IPS-15b (cell line): ENCODE data around the gene ANKRD39.
A peak's percentile ranks its signal among the peaks of the same experiment; 100 is the strongest.

ENCODE experiments used
- H3K27me3 ChIP-seq: one replicate; pipeline ENCODE4 v1.6.1; 2013; ENCODE audit warnings: low read length; ENCODE audit not compliant: control insufficient read depth, insufficient read depth
- H3K36me3 ChIP-seq: one replicate; pipeline ENCODE4 v1.6.1; 2013; ENCODE audit warnings: low read length; ENCODE audit not compliant: control insufficient read depth, insufficient read depth
- H3K4me1 ChIP-seq: one replicate; pipeline ENCODE4 v1.6.1; 2013; ENCODE audit warnings: mild to moderate bottlenecking, low read length; ENCODE audit not compliant: control insufficient read depth, insufficient read depth
- H3K4me3 ChIP-seq: one replicate; pipeline ENCODE4 v1.5.1; 2013; ENCODE audit warnings: low read depth, low read length
- H3K9ac ChIP-seq: one replicate; pipeline ENCODE4 v1.6.1; 2013; ENCODE audit warnings: low read depth, mild to moderate bottlenecking, low read length
- H3K9me3 ChIP-seq: one replicate; pipeline ENCODE4 v1.6.1; 2013; ENCODE audit warnings: mild to moderate bottlenecking, low read length; ENCODE audit not compliant: control insufficient read depth, insufficient read depth

Gene ANKRD39

GRCh38 chr2:96841701-96842495 is 15.9 kb downstream of the ANKRD39 start:
- Histone ChIP-seq H3K4me3 (no peak overlapping the region), H3K36me3 (peaks cover 14% of the 10 kb centered on the region), H3K9ac (no peak overlapping the region), H3K4me1 (no peaks in the 10 kb centered on the region), H3K9me3 (no peaks in the 10 kb centered on the region), H3K27me3 (no peaks in the 10 kb centered on the region)

- Histone ChIP-seq H3K4me1 (no peaks in the 10 kb centered on the region), H3K27me3 (no peaks in the 10 kb centered on the region), H3K4me3 (no peak overlapping the region), H3K36me3 (peaks cover 14% of the 10 kb centered on the region), H3K9ac (no peak overlapping the region), H3K9me3 (no peaks in the 10 kb centered on the region)
These were observed 17.7 kb downstream of the ANKRD39 start for GRCh38 chr2:96839875-96840850.

- Histone ChIP-seq H3K9ac (no peak overlapping the region), H3K36me3 (peaks cover 14% of the 10 kb centered on the region), H3K4me3 (no peak overlapping the region)
These were observed 18.4 kb downstream of the ANKRD39 start for GRCh38 chr2:96839293-96839874.

GRCh38 chr2:96838345-96839292 is 19.2 kb downstream of the ANKRD39 start:
- H3K4me3 ChIP-seq: no peak overlapping the region
- H3K27me3 ChIP-seq: no peaks in the 10 kb centered on the region
- H3K36me3 ChIP-seq: peaks cover 14% of the 10 kb centered on the region
- H3K9me3 ChIP-seq: no peaks in the 10 kb centered on the region
- H3K4me1 ChIP-seq: no peaks in the 10 kb centered on the region
- no peak overlapping the region for H3K9ac ChIP-seq

More at GRCh38 chr2:96839293-96839874, 18.4 kb downstream of the ANKRD39 start:
- no peaks in the 10 kb centered on the region for H3K27me3 ChIP-seq
- H3K9me3 ChIP-seq: no peaks in the 10 kb centered on the region
- no peaks in the 10 kb centered on the region for H3K4me1 ChIP-seq

GRCh38 chr2:96837575-96837974 is 20.2 kb downstream of the ANKRD39 start:
- H3K4me1 ChIP-seq: peaks cover 4% of the 10 kb centered on the region
- peaks cover 14% of the 10 kb centered on the region for H3K36me3 ChIP-seq

GRCh38 chr2:96835830-96836229 is 22.0 kb downstream of the ANKRD39 start:
- Histone ChIP-seq H3K4me1 (peaks cover 7% of the 10 kb centered on the region), H3K27me3 (no peaks in the 10 kb centered on the region), H3K9me3 (no peaks in the 10 kb centered on the region), H3K4me3 (no peak overlapping the region), H3K9ac (no peak overlapping the region), H3K36me3 (peaks cover 14% of the 10 kb centered on the region)

More at GRCh38 chr2:96837575-96837974, 20.2 kb downstream of the ANKRD39 start:
- Histone ChIP-seq H3K9ac (no peak overlapping the region), H3K27me3 (no peaks in the 10 kb centered on the region), H3K9me3 (no peaks in the 10 kb centered on the region), H3K4me3 (no peak overlapping the region)

GRCh38 chr2:96832754-96833507 is 24.9 kb downstream of the ANKRD39 start:
- Histone ChIP-seq H3K9ac (no peak overlapping the region), H3K27me3 (no peaks in the 10 kb centered on the region), H3K4me1 (peaks cover 7% of the 10 kb centered on the region), H3K4me3 (peak overlapping the region; percentile 6), H3K9me3 (no peaks in the 10 kb centered on the region), H3K36me3 (peaks cover 21% of the 10 kb centered on the region)

- H3K36me3 ChIP-seq: peaks cover 22% of the 10 kb centered on the region
- no peaks in the 10 kb centered on the region for H3K9me3 ChIP-seq
- H3K4me1 ChIP-seq: peaks cover 7% of the 10 kb centered on the region
- no peak overlapping the region for H3K9ac ChIP-seq
- H3K4me3 ChIP-seq: peak overlapping the region; percentile 6
- H3K27me3 ChIP-seq: no peaks in the 10 kb centered on the region
These were observed 25.4 kb downstream of the ANKRD39 start for GRCh38 chr2:96832408-96832753.

- Histone ChIP-seq H3K9ac (no peak overlapping the region), H3K36me3 (peaks cover 27% of the 10 kb centered on the region)
These were observed 26.1 kb downstream of the ANKRD39 start for GRCh38 chr2:96831679-96832078.

GRCh38 chr2:96830044-96830562 is 27.7 kb downstream of the ANKRD39 start:
- Histone ChIP-seq H3K9ac (no peak overlapping the region), H3K27me3 (no peaks in the 10 kb centered on the region), H3K9me3 (no peaks in the 10 kb centered on the region), H3K36me3 (peaks cover 40% of the 10 kb centered on the region), H3K4me1 (peaks cover 7% of the 10 kb centered on the region), H3K4me3 (no peak overlapping the region)

More at GRCh38 chr2:96831679-96832078, 26.1 kb downstream of the ANKRD39 start:
- Histone ChIP-seq H3K4me3 (no peak overlapping the region), H3K27me3 (no peaks in the 10 kb centered on the region), H3K4me1 (peaks cover 7% of the 10 kb centered on the region), H3K9me3 (no peaks in the 10 kb centered on the region)
